Hepatocyte (in vitro differentiated cells): Measurements from ENCODE around the gene PLP1.

Source experiments
- CTCF ChIP-seq: fragments of 200-600 bp; sonication (generic); IDR thresholded peaks from 2 replicates; pipeline ENCODE4 v1.5.1; 2016; ENCODE audit warnings: antibody characterized with exemption, mild to moderate bottlenecking; ENCODE audit not compliant: poor library complexity
- EZH2 ChIP-seq: fragments of 200-600 bp; sonication (generic); IDR thresholded peaks from 2 replicates; pipeline ENCODE4 v1.6.1; 2016; ENCODE audit warnings: antibody characterized with exemption, mild to moderate bottlenecking, borderline replicate concordance

- no peak for TF ChIP-seq CTCF
- no peak for TF ChIP-seq EZH2
Observed at GRCh38 chrX:103806862-103807474, 30.3 kb downstream of the PLP1 start.
